SJSA1 (cell line): Measurements from ENCODE around the gene FTCD. TPM values are rescaled to one million over a fixed set of nuclear protein-coding genes. Genes with fewer than 3 reads are reported as not detected.
"Not testable (repeated sequence)": the region's sequence is repeated elsewhere in the genome, so short reads cannot be mapped to it uniquely, and the experiment has no call there.

ENCODE experiments used
- DNase-seq, 2 experiments: peaks; one replicate each; pipeline ENCODE4 v3.0.0-alpha.2; 2015 to 2020; ENCODE audit warnings: low spot score in 2 of 2, low read depth in 1 of 2
- H3K27ac ChIP-seq: fragments of 250-450 bp; sonication (Bioruptor Pico); 2 replicates; pipeline ENCODE4 v1.5.1; 2020; ENCODE audit warnings: mild to moderate bottlenecking, moderate library complexity
- H3K27me3 ChIP-seq: fragments of 250-450 bp; sonication (Bioruptor Pico); replicated peaks from 2 replicates; pipeline ENCODE4 v1.5.1; 2020; ENCODE audit warnings: mild to moderate bottlenecking, moderate library complexity
- H3K36me3 ChIP-seq: fragments of 250-450 bp; sonication (Bioruptor Pico); 2 replicates; pipeline ENCODE4 v1.5.1; 2020; ENCODE audit warnings: mild to moderate bottlenecking
- H3K4me1 ChIP-seq: fragments of 250-450 bp; sonication (Bioruptor Pico); replicated peaks from 2 replicates; pipeline ENCODE4 v1.6.1; 2021; ENCODE audit warnings: mild to moderate bottlenecking
- H3K4me3 ChIP-seq: fragments of 250-450 bp; sonication (Bioruptor Pico); 2 replicates; pipeline ENCODE4 v1.5.1; 2020; ENCODE audit warnings: mild to moderate bottlenecking
- H3K9me3 ChIP-seq: fragments of 250-450 bp; sonication (Bioruptor Pico); replicated peaks from 2 replicates; pipeline ENCODE4 v1.5.1; 2020; ENCODE audit warnings: mild to moderate bottlenecking
- total RNA-seq: library from RNA; depleted of rRNA; stranded (reverse); fragments of >200 nt; shearing (Covaris generic); gene quantifications from 2 replicates; pipeline ENCODE4 v1.2.3, GENCODE V29; 2014

The FTCD gene
- total RNA-seq, 1 experiment from 2014 or later = not detected

- Histone ChIP-seq H3K4me3 (no peak overlapping the region), H3K27ac (no peak overlapping the region), H3K27me3 (no peaks in the 10 kb centered on the region), H3K36me3 (no peaks in the 10 kb centered on the region), H3K4me1 (peaks cover 4% of the 10 kb centered on the region), H3K9me3 (no peaks in the 10 kb centered on the region)
- no peak for DNase-seq
Observed at GRCh38 chr21:46182548-46183336, 27.4 kb upstream of the FTCD start.

DNA sequence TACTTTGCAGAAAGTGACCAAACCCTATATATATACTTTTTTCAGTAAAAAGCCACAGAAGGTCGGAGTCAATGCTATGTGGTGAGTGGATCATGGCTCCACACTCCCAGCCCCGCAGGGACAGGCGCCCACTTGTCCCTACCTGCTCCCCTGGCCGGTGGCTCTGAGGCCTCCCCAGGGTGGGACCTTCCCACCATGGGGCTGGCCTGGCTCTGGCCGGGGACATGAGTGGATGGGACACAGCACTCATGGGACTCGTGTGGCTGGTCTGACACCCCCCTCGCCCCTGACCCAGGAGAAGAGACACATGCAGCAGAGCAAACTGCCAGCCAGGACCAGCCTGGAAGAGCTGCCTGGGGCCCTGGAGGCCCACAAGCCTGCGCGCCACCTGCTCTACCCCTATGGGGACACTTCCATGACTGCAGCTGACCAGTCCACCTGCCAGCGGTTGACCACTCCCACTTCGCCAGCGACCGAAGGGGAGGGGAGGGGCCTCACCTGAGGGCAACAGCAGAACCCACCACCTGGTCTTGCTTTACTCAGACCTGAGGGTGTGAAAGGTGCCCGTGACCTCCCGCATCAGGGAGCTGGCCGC is 26.7 kb upstream of the FTCD start:
- Histone ChIP-seq H3K27ac (no peak overlapping the region), H3K27me3 (no peaks in the 10 kb centered on the region), H3K36me3 (no peaks in the 10 kb centered on the region), H3K9me3 (no peaks in the 10 kb centered on the region), H3K4me3 (no peak overlapping the region), H3K4me1 (peaks cover 4% of the 10 kb centered on the region; the same call in 1 of the 2 replicates)
- DNase-seq = no peak

GRCh38 chr21:46181436-46181835 is 26.1 kb upstream of the FTCD start:
- Histone ChIP-seq H3K27me3 (no peaks in the 10 kb centered on the region), H3K36me3 (no peaks in the 10 kb centered on the region), H3K27ac (no peak overlapping the region), H3K4me3 (no peak overlapping the region), H3K9me3 (no peaks in the 10 kb centered on the region), H3K4me1 (peaks cover 4% of the 10 kb centered on the region; the same call in 1 of the 2 replicates)
- DNase-seq = no peak

GRCh38 chr21:46180778-46181391 is 25.5 kb upstream of the FTCD start:
- Histone ChIP-seq H3K9me3 (no peaks in the 10 kb centered on the region), H3K36me3 (no peaks in the 10 kb centered on the region), H3K27me3 (no peaks in the 10 kb centered on the region), H3K4me1 (peaks cover 4% of the 10 kb centered on the region; the same call in 1 of the 2 replicates), H3K4me3 (no peak overlapping the region), H3K27ac (no peak overlapping the region)
- DNase-seq = no peak

DNA sequence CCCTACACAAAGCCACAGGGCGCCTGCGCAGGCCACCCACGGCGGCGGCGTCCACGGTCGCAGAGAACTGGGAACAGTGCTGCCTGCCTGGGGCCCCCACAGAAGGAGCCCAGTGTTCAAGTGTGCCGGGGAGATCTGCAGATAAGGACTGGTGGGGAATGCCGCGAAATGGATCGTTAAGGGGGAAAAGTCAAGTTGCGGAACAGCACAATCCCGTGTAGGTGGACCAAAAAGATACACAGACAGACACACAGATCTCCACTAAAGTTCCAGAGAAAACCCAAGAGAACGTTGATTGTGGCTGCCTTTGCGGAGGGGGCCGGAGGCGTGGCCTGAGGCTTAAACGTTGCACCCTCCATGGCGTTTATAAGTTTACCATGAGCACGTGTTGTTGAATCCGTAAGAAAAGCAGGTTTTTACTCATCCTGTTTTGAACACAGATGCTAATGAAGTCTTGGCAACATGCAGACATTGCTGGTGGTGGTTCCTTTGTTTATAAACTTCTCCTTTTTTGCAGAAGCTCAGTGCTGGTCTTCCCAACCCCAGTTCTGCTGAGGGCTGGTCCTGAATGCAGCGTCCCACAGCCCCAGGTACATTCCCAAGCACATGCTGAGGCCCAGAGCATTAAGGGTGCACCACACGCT is 24.8 kb upstream of the FTCD start:
- Histone ChIP-seq H3K36me3 (no peaks in the 10 kb centered on the region), H3K9me3 (no peaks in the 10 kb centered on the region), H3K27ac (no peak overlapping the region), H3K4me3 (no peak overlapping the region), H3K27me3 (no peaks in the 10 kb centered on the region), H3K4me1 (peaks cover 4% of the 10 kb centered on the region; the same call in 1 of the 2 replicates)
- DNase-seq = no peak

- Histone ChIP-seq H3K27ac (no peak overlapping the region), H3K36me3 (no peaks in the 10 kb centered on the region), H3K4me3 (no peak overlapping the region), H3K9me3 (0 out of 2 replicates have a peak, but pooled peaks cover under 1% of the 10 kb centered on the region), H3K27me3 (no peaks in the 10 kb centered on the region), H3K4me1 (peaks cover 4% of the 10 kb centered on the region; the same call in 1 of the 2 replicates)
- DNase-seq = no peak
Observed at GRCh38 chr21:46179708-46180078, 24.3 kb upstream of the FTCD start.

GRCh38 chr21:46178961-46179360 is 23.6 kb upstream of the FTCD start:
- Histone ChIP-seq H3K4me1 (peaks cover 1% of the 10 kb centered on the region; the same call in 1 of the 2 replicates), H3K36me3 (no peaks in the 10 kb centered on the region), H3K4me3 (no peak overlapping the region), H3K9me3 (0 out of 2 replicates have a peak, but pooled peaks cover 4% of the 10 kb centered on the region), H3K27me3 (no peaks in the 10 kb centered on the region), H3K27ac (no peak overlapping the region)
- no peak for DNase-seq

DNA sequence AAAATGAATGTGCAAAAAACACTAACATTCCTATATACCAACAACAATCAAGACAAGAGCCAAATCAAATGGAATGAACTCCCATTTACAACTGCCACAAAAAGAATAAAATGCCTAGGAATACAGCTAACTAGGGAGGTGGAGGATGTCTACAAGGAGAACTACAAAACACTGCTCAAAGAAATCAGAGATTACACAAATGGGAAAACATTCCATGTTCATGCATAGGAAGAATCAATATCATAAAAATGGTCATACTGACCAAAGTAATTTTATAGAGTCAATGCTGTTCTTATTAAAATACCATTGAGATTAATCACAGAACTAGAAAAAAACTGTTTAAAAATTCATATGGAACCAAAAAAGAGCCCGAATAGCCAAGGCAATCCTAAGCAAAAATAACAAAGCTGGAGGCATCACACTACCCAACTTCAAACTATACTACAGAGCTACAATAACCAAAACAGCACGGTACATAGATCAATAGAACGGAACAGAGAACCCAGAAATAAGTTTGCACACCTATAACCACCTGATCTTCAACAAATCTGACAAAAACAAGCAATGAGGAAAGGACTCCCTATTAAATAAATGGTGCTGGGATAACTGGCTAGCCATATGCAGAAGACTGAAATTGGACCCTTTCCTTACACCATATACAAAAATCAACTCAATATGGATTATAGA is 21.2 kb upstream of the FTCD start:
- not testable (repeated sequence) for H3K4me1 ChIP-seq, H3K4me3 ChIP-seq, H3K27me3 ChIP-seq, H3K36me3 ChIP-seq, DNase-seq, H3K27ac ChIP-seq
- peaks cover 11% of the 10 kb centered on the region; the same call in 1 of the 2 replicates for H3K9me3 ChIP-seq

DNA sequence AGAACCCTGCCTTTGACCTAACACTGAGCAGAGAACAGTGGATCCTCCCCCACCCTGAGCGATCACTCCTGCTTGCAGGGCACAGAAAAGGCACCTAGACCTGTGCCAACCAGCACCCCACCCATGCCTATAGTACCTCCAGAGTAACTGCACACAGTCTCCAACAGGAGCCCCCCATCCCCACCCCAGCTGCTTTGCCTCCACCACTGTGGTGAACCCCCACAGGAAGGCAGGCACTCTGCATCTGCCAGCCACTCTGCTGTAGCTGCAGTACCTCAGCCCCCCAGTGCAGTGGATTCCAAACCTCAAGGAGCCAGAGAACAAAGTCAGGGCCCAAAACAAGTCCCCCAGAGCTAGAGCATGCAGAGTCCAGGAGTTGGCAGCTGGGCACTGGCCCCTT is 18.2 kb upstream of the FTCD start:
- Histone ChIP-seq H3K27ac (no peak overlapping the region), H3K4me3 (no peak overlapping the region), H3K9me3 (peaks cover 11% of the 10 kb centered on the region; the same call in 1 of the 2 replicates), H3K4me1 (no peaks in the 10 kb centered on the region), H3K27me3 (no peaks in the 10 kb centered on the region), H3K36me3 (no peaks in the 10 kb centered on the region)
- no peak for DNase-seq

GRCh38 chr21:46172863-46173528 is 17.6 kb upstream of the FTCD start:
- DNase-seq = no peak
- no peaks in the 10 kb centered on the region for H3K36me3 ChIP-seq
- H3K27ac ChIP-seq = no peak overlapping the region
- H3K4me3 ChIP-seq = no peak overlapping the region
- H3K4me1 ChIP-seq = no peaks in the 10 kb centered on the region
- no peaks in the 10 kb centered on the region for H3K27me3 ChIP-seq
- peaks cover 11% of the 10 kb centered on the region; the same call in 1 of the 2 replicates for H3K9me3 ChIP-seq

- Histone ChIP-seq H3K4me3 (no peak overlapping the region), H3K27me3 (peaks cover 5% of the 10 kb centered on the region), H3K27ac (no peak overlapping the region), H3K36me3 (no peaks in the 10 kb centered on the region), H3K9me3 (peaks cover 11% of the 10 kb centered on the region; the same call in 1 of the 2 replicates), H3K4me1 (no peaks in the 10 kb centered on the region)
- DNase-seq = no peak
Observed at GRCh38 chr21:46171996-46172862, 16.9 kb upstream of the FTCD start.

- no peak overlapping the region for H3K27ac ChIP-seq
- peaks cover 11% of the 10 kb centered on the region; the same call in 1 of the 2 replicates for H3K9me3 ChIP-seq
- H3K4me1 ChIP-seq = no peaks in the 10 kb centered on the region
- H3K27me3 ChIP-seq = peaks cover 5% of the 10 kb centered on the region
- no peaks in the 10 kb centered on the region for H3K36me3 ChIP-seq
- DNase-seq = no peak
- H3K4me3 ChIP-seq = no peak overlapping the region
Observed at GRCh38 chr21:46171585-46171984, 16.2 kb upstream of the FTCD start.
